GM19238 (cell line): ENCODE data around the gene STX8.
"Not testable (repeated sequence)": the region's sequence is repeated elsewhere in the genome, so short reads cannot be mapped to it uniquely, and the experiment has no call there.

ENCODE experiments used
- DNase-seq: peaks from one replicate; pipeline ENCODE4 v3.0.0; 2011; ENCODE audit warnings: low spot score; ENCODE audit not compliant: insufficient read length

The STX8 gene

GRCh38 chr17:9355231-9355630 lies 220.4 kb downstream of the STX8 start:
- not testable (repeated sequence) for DNase-seq

- no peak for DNase-seq
Observed at GRCh38 chr17:9350080-9350479, 225.5 kb downstream of the STX8 start.

GRCh38 chr17:9346296-9346926 lies 229.2 kb downstream of the STX8 start:
- no peak for DNase-seq

DNA sequence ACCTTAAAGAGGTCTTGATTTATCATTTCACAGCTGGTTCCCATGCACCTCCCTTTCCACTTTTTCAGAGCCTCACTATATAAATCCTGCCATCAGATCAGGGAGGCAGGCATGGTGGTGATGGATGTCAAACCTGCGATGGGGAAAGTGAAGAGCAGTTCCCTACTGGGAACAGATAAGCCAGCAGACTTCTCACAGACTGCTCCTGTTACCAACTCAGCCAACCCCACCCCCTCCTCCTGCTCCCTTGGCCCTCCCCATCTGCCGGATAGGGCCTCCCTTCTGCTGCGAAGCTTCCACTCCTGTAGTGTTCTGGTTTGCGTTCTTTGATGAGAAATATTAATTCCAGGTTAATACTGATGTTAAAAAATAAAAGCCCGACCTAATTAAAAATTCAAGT lies 232.1 kb downstream of the STX8 start:
- no peak for DNase-seq

- no peak for DNase-seq
Observed at GRCh38 chr17:9342225-9342624, 233.4 kb downstream of the STX8 start.

DNA sequence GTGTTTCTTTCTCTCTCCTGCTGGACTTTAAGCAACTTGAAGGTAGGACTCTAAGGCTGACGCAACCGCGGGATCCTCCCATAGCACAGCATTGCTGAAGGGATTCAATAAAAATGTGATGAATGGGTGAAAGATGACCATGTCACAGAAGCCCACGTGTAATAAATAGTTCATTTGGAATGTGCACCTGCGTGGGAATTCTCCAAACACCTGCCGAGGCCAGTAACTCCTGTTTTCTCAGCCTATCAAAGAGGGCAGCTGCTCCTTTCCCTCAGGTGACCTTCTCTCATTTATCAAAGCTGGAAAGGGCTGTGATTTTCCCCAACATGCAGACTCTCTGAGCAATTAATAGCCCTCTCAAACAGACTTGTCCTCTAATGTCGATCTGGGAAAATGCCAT lies 235.7 kb downstream of the STX8 start:
- no peak for DNase-seq

- not testable (repeated sequence) for DNase-seq
Observed at GRCh38 chr17:9339482-9339881, 236.1 kb downstream of the STX8 start.

GRCh38 chr17:9336817-9337216 lies 238.8 kb downstream of the STX8 start:
- no peak for DNase-seq

DNA sequence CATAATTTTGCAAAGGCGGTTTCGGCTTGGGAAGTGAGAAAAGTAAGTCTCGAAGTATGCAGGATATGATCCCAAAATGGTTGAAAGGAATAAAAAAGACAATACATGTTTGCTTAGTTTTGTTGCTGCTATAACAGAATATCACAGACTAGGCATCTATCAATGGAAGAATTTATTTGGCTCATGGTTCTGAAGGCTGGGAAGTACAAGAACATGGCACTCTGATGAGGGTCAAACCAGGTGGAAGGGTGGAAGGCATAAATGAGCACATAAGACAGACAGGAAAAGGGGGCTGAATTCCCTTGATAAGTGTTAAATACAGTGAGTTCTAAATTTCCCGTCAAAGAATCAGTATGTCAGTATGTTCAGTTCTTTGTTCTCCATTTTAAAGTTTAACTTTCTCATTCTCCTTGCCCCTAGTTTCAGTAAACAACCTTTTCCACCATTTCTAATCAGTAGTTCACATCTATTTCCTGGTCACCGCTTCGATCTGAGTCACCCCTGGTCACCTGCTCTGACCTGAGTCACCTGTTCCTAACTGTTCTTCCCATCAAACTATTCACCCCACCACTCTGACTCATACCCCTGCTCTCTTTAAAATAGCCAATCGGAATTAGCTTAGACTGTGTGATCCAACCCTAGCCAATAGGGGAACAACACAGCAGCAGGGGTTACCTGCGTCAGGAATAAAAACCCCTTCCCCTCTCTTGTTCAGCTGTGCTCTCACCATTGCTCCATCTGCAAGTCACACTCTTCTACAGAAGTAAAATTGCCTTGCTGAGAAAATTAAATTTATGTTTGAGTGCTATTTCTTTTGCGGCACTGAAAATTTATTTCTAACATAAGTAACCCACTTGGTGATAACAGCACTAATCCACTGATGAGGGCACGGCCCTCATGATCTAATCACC lies 240.8 kb downstream of the STX8 start:
- no peak for DNase-seq

- no peak for DNase-seq
Observed at GRCh38 chr17:9332132-9332494, 243.5 kb downstream of the STX8 start.

- DNase-seq: no peak
Observed at GRCh38 chr17:9331279-9332131, 244.1 kb downstream of the STX8 start.

DNA sequence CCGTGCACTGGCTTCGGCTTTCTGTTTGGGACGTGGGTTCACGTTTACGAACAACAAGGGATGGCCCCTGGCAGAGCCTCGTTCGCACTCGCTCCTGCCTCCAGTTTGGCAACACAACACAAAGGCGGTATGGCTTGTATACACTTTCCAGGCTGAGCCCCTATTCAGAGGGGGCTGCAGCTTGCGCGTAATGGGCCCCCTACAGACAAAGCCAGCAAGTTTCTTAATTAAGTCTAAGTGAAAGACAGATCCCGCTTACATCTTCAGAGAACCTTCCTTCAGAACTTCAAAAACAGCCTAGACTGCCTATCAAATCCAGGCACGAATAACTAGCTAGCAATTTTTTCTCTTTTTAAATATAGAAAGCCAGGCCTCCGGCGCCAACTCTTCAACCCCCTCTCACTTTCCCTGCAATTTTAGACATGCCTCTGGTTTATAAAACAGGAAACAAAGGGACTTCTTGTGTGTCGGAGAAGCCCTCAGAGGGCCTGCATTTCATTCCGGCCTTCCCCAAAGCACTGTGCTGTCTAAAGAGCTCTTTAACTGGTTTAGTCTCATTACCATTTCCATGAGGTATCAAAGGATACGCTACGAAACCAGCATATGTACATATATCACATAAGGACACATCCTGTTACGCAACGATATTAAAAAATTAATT lies 244.9 kb downstream of the STX8 start:
- no peak for DNase-seq

- no peak for DNase-seq
Observed at GRCh38 chr17:9330141-9330540, 245.5 kb downstream of the STX8 start.

GRCh38 chr17:9329251-9329921 lies 246.2 kb downstream of the STX8 start:
- no peak for DNase-seq

- no peak for DNase-seq
Observed at GRCh38 chr17:9324864-9325263, 250.8 kb downstream of the STX8 start.

GRCh38 chr17:9322326-9322725 lies 253.3 kb downstream of the STX8 start:
- no peak for DNase-seq

- no peak for DNase-seq
Observed at GRCh38 chr17:9321890-9322289, 253.7 kb downstream of the STX8 start.

- no peak for DNase-seq
Observed at GRCh38 chr17:9315360-9315759, 260.3 kb downstream of the STX8 start.

DNA sequence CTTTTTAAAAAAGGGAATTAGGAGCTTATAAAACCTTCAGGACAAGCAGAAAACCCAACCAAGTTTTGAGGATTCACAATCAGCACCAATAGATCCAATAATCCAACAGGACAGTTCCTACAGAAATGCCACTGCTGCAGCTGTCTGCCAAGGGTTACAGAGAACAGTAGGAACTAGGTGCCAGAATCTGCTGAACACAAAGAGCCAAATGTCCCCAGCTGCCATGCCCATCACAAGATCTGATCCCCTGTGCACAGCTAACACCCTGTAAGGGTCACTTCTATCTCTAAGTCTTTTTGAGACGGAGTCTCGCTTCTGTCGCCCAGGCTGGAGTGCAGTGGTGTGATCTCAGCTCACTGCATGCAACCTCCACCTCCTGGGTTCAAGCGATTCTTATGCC lies 262.3 kb downstream of the STX8 start:
- no peak for DNase-seq

GRCh38 chr17:9309216-9309615 lies 266.4 kb downstream of the STX8 start:
- no peak for DNase-seq

GRCh38 chr17:9308069-9308468 lies 267.6 kb downstream of the STX8 start:
- DNase-seq: no peak
